GM19043 (cell line): Measurements from ENCODE around the gene PLB1.

Experiments
- ATAC-seq: cut with Tn5 transposase; IDR thresholded peaks from one replicate; pipeline ENCODE4 v1.9.1; 2021; ENCODE audit warnings: low read depth; ENCODE audit not compliant: unreplicated experiment

The PLB1 gene, protein sequence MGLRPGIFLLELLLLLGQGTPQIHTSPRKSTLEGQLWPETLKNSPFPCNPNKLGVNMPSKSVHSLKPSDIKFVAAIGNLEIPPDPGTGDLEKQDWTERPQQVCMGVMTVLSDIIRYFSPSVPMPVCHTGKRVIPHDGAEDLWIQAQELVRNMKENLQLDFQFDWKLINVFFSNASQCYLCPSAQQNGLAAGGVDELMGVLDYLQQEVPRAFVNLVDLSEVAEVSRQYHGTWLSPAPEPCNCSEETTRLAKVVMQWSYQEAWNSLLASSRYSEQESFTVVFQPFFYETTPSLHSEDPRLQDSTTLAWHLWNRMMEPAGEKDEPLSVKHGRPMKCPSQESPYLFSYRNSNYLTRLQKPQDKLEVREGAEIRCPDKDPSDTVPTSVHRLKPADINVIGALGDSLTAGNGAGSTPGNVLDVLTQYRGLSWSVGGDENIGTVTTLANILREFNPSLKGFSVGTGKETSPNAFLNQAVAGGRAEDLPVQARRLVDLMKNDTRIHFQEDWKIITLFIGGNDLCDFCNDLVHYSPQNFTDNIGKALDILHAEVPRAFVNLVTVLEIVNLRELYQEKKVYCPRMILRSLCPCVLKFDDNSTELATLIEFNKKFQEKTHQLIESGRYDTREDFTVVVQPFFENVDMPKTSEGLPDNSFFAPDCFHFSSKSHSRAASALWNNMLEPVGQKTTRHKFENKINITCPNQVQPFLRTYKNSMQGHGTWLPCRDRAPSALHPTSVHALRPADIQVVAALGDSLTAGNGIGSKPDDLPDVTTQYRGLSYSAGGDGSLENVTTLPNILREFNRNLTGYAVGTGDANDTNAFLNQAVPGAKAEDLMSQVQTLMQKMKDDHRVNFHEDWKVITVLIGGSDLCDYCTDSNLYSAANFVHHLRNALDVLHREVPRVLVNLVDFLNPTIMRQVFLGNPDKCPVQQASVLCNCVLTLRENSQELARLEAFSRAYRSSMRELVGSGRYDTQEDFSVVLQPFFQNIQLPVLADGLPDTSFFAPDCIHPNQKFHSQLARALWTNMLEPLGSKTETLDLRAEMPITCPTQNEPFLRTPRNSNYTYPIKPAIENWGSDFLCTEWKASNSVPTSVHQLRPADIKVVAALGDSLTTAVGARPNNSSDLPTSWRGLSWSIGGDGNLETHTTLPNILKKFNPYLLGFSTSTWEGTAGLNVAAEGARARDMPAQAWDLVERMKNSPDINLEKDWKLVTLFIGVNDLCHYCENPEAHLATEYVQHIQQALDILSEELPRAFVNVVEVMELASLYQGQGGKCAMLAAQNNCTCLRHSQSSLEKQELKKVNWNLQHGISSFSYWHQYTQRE (N-terminal part only)

DNA sequence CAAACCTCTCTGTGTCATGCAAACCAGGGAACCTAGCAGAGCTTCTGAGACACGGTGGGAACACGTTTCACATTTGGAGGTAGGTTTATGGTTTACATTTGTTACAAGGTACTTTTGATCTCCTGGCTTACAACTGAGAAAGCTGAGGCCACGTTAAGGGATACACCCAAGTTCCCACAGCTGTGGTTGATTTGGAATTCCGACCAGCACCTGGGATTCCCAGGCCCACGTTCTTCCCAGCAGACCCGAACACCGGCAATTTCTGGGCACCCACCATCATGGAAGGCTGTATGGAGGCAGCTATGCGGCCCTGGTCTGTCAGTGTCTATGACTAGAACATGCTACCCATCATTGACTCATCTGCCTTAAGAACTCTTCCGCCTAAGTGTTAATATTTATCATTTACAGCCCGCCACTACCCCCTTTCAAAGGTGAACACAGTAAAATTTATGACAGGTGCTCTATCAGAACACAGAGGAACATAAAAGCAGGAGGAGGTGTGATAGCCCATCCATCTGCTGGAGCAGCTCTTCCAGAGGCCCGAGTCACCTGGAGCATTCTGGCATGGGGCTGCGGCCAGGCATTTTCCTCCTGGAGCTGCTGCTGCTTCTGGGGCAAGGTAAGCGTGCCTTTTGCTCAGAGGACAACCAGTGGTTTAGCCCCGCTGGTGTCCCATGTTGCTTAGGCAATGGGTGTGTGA, at the start of gene PLB1:
Gene PLB1, plus strand, starts transcription at position 510 of the 700 bp plus-strand sequence. Its CDS starts 55 bp downstream, at position 565.
- ATAC-seq: no peak

- no peak for ATAC-seq
Measured at GRCh38 chr2:28446531-28446930, 49.3 kb upstream of the PLB1 start.

DNA sequence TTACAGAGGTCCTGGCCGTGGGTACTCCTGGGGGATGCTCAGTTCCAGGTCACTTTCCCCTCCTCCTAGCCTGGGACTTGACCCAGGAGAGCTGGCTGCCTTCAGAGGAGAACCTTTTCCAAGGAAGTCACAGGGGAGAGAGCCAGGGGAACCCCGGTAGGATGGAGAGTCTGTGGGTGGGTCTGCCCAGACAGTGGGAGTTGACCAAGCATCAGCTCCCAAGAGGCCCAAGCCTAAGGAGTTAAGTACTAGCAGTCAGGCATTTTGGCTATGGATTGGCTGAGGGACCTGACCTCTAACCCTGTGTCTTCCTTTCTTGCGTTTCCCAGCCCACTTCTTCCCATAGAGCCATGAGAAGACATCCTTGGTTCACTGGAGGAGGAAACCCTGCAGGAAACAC, 48.8 kb upstream of the PLB1 start:
- no peak for ATAC-seq

- no peak for ATAC-seq
Measured at GRCh38 chr2:28447943-28448792, 47.7 kb upstream of the PLB1 start.

DNA sequence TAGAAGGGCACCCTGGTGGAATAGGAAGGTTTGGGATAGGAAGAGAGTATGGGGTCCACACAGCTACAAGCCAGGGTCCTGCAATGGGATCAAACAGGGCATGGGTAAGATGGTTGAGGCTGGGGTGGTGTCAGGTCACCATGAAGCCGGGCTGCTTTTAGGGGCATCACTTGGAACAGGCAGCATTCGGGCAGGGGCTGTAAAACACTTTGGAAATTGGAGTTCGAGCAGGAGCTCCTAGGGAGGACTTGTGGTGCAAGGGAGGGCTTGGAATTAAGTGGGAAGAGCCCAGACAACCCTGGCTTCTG, 47.1 kb upstream of the PLB1 start:
- ATAC-seq: no peak

DNA sequence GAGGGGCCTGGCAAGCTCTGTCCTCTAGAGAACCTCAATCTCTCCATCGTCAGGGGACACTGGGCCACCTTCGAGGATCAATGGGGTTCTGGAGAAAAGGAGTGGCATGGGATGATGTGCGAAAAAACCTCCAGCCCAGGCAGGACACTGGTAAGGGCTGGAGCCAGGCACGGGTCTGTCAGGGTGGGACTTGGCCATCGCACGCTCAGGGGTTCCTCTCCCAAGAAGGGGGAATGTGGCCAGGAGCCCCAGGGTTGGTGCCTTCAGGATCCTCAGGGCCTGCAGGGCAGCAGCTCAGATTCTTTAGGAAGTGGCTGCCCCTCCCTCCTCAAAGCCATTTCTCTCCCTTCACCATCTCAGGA, 46.8 kb upstream of the PLB1 start:
- no peak for ATAC-seq

DNA sequence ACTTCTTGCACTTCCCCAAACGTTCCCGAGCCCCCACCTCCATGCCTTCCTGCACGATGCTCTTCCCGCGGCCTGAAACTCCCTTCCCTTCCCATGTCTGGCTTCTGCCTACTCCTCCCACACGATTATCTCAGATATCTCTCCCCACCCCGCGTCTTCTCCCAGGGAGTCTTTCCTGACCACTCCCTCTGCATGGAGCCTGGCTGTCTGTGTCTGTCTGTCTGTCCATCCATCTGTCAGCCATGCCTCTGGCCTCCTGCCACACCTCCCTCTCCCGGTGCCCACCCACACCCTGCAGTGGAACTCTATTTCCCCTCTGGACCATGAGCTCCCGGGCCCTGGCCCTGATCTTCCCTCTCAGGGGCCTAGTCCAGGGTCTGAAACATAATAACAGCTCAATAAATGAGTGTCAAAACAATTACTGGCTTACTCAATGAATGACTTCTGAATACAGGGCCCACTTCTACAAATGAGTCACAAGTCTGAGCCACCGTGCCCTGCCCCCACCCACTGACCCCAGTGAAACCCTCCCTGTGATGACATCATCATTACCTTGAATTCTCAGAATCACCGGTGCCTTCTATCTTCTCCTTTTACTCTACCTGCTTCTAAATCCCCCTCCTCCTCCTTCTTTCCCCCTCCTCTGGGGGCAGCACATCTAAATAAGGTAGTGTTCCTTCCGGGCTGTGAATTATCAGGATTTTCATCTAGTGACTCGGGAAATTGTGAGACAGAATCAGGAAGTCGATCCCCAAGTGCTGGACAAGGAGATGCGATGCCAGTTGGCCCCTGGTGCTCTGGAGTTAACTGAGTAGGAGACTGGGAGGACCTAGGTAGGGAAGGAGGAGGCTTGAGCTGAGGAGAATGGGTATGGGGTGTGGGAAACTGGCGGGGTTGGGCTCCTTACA, 46.1 kb upstream of the PLB1 start:
- ATAC-seq: no peak

GRCh38 chr2:28450901-28451565, 44.8 kb upstream of the PLB1 start:
- ATAC-seq: no peak

DNA sequence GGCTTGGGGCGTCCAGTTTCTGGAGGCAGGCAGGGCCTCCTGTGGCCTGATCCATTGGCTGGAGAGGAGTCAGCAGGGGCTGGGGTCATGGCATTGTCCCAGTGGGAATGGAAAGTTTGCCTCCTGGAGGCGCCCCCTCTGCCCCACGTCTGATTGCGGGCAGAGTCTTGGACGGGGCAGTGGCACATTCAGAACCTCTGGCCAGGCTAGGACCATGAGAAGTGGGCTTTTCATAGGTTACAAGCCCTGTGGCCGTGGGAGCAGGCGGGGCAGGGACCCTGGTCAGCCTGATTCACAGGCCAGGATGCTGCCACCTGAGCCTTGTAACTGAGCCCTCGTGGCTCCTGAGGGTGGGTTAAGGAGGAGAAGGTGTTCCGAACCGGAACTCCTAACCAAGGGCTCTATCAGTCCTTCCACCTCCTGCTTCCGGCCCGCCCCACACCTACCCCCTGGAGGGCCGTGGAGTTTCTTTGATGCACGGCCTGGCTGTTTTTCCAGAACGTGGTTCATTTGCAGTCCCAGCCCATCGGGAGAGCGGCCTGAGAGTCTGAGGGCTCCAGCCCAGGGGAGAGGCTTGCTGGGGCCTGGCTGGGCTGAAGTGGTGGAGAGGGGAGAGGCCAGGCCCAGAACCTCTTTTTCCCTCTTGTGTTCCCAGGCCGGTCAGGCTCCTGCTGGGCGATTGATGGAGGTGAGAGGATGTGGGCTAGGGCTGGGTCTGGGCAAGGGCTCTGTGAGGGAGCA, 43.9 kb upstream of the PLB1 start:
- no peak for ATAC-seq

GRCh38 chr2:28452534-28453081, 43.3 kb upstream of the PLB1 start:
- no peak for ATAC-seq

DNA sequence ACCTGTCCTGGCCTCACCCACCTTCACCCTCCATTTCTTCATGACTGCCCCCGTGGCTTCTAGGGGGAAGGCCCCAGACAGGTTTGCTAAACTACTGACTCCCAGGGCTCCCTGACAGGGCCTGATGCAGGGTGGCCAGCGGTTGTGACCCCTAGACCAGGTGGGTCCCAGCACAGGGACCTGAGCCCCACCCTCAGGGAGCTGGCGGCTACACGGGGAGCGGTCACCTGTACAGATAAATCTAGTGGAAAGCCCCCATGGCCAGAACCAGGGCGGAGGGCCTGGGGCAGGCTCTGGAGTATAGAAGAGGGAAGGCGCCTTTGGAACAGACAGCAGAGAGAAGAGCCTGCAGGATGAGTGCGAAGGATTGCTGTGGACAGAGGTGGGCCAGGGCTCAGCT, 42.5 kb upstream of the PLB1 start:
- no peak for ATAC-seq

DNA sequence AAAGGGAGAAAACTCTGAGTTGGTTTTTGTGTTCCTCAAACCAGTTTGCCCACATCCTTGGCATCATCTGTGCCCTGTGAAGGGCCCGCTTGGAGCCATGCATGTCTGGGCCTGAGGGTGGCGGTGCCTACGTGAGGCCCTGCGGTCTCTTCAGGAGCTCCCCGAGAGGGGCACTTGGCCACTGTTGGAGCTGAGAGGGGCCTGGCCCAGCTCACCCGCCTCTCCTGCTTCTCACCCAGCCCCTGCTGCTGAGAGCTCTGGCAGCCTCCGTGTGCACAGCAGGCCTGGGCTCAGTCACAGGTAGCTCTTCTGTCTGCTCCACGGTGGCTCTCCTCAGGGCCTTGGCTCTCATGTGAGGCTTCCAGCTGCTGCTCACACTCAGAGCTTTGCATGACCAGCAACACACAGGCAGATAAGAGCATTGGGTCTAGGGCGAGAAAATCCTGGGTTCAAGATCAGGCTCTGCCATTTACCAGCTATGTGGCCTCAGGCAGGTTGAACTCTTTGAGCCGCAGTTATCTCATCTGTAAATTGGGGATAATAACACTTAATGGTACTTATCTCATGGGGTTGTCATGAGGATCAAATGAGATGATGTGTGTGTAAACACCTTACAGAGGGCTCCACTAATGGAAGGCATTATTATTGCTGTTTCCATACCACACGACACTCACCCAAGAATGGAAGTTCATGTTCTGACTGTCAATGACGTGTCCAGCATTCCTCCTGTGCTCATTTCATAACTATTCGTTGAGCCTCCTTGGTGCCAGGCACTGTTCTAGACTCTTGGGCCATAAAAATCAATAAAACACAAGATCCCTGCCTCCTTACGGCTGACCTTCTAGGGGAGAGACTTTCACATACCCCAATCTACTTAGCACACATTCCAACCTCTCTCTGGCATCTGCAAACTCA, 41.6 kb upstream of the PLB1 start:
- no peak for ATAC-seq

DNA sequence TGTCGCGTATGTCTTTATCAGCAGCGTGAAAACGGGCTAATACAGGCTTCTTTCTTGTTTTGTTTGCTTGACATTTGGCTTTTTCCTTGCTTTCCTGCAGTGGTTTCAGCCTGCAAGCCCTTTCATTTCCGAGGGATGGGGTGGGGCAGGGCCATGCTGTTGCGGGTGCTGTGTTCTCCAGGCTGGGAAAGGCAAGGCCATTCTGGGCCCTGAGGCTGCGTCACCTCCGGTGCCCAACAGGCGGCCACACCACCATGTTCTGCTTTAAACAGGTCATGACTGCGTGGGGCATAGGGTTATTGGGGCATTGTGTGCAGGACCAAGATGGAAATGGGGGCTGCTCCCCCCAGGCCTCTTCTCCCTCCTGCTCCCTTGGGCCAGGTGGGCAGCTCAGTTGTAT, 38.6 kb upstream of the PLB1 start:
- no peak for ATAC-seq

- ATAC-seq: no peak
Measured at GRCh38 chr2:28461056-28461455, 34.8 kb upstream of the PLB1 start.

DNA sequence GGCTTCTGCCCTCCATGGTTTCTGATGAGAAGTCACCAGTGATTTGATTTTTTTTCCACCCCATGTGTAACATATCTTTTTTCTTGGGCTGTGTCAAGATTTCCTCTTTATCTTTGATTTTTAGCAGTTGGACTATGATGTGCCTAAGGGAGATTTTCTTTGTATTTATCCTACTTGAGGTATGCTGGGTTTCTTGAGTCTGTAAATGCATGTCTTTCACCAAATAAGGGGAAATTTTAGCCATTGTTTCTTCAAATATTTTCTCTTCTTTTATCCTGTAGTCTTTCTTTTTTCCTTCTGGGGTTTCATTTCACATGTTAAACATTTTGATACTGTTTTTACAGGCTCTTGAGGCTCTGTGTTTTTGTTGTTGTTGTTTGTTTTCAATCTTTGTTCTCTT, 33.7 kb upstream of the PLB1 start:
- no peak for ATAC-seq

- no peak for ATAC-seq
Measured at GRCh38 chr2:28463211-28463816, 32.5 kb upstream of the PLB1 start.
